ENCODE results near the gene EFCAB11.

The EFCAB11 gene

GRCh38 chr14:89983375-89983774 is 28.8 kb upstream of the EFCAB11 start:
- 100% methylated on average over 2 of the region's 2 CpGs for WGBS, 2 experiments (ENCODE audit: insufficient coverage in 2 of 2)
- Histone ChIP-seq H3K27ac (ENCODE audit: low read depth, low read length, severe bottlenecking) (no peak overlapping the region), H3K36me3 (ENCODE audit: control insufficient read depth, insufficient read depth, low read length) (peaks cover 92% of the 10 kb centered on the region), H3K9me3 (ENCODE audit: control insufficient read depth, low read length) (no peaks in the 10 kb centered on the region), H3K4me3 (ENCODE audit: extremely low read depth, insufficient read depth, low read length, poor library complexity, severe bottlenecking) (no peak overlapping the region), H3K4me1 (ENCODE audit: control insufficient read depth, insufficient read depth, low read length, poor library complexity, severe bottlenecking) (no peaks in the 10 kb centered on the region)

GRCh38 chr14:89978656-89979055 is 24.1 kb upstream of the EFCAB11 start:
- H3K36me3 ChIP-seq (ENCODE audit: control insufficient read depth, insufficient read depth, low read length): peaks cover 85% of the 10 kb centered on the region
- no peak overlapping the region for H3K4me3 ChIP-seq (ENCODE audit: extremely low read depth, insufficient read depth, low read length, poor library complexity, severe bottlenecking)
- no CpG with 5 or more reads among the region's 4 CpGs for WGBS, 2 experiments (ENCODE audit: insufficient coverage in 2 of 2)
- no peaks in the 10 kb centered on the region for H3K4me1 ChIP-seq (ENCODE audit: control insufficient read depth, insufficient read depth, low read length, poor library complexity, severe bottlenecking)
- no peak overlapping the region for H3K27ac ChIP-seq (ENCODE audit: low read depth, low read length, severe bottlenecking)
- no peaks in the 10 kb centered on the region for H3K9me3 ChIP-seq (ENCODE audit: control insufficient read depth, low read length)

- 92 to 97% methylated on average over 2 to 4 of the region's 4 CpGs for WGBS, 2 experiments (ENCODE audit: insufficient coverage in 2 of 2)
- H3K4me1 ChIP-seq (ENCODE audit: control insufficient read depth, insufficient read depth, low read length, poor library complexity, severe bottlenecking): no peaks in the 10 kb centered on the region
- H3K9me3 ChIP-seq (ENCODE audit: control insufficient read depth, low read length): no peaks in the 10 kb centered on the region
- H3K4me3 ChIP-seq (ENCODE audit: extremely low read depth, insufficient read depth, low read length, poor library complexity, severe bottlenecking): no peak overlapping the region
- H3K36me3 ChIP-seq (ENCODE audit: control insufficient read depth, insufficient read depth, low read length): peaks cover 85% of the 10 kb centered on the region
- no peak overlapping the region for H3K27ac ChIP-seq (ENCODE audit: low read depth, low read length, severe bottlenecking)
These were observed 23.1 kb upstream of the EFCAB11 start for GRCh38 chr14:89977668-89978067.

GRCh38 chr14:89973234-89973823 is 18.8 kb upstream of the EFCAB11 start:
- no peaks in the 10 kb centered on the region for H3K4me1 ChIP-seq (ENCODE audit: control insufficient read depth, insufficient read depth, low read length, poor library complexity, severe bottlenecking)
- no peak overlapping the region for H3K4me3 ChIP-seq (ENCODE audit: extremely low read depth, insufficient read depth, low read length, poor library complexity, severe bottlenecking)
- no peaks in the 10 kb centered on the region for H3K9me3 ChIP-seq (ENCODE audit: control insufficient read depth, low read length)
- H3K36me3 ChIP-seq (ENCODE audit: control insufficient read depth, insufficient read depth, low read length): peaks cover 78% of the 10 kb centered on the region
- no peak overlapping the region for H3K27ac ChIP-seq (ENCODE audit: low read depth, low read length, severe bottlenecking)
- WGBS, 2 experiments (ENCODE audit: insufficient coverage in 2 of 2): 48 to 67% methylated on average over 4 to 6 of the region's 7 CpGs

- peaks cover 81% of the 10 kb centered on the region for H3K36me3 ChIP-seq (ENCODE audit: control insufficient read depth, insufficient read depth, low read length)
- no peak overlapping the region for H3K27ac ChIP-seq (ENCODE audit: low read depth, low read length, severe bottlenecking)
- H3K4me3 ChIP-seq (ENCODE audit: extremely low read depth, insufficient read depth, low read length, poor library complexity, severe bottlenecking): no peak overlapping the region
- H3K9me3 ChIP-seq (ENCODE audit: control insufficient read depth, low read length): no peaks in the 10 kb centered on the region
- WGBS, 2 experiments (ENCODE audit: insufficient coverage in 2 of 2): no CpG with 5 or more reads among the region's 1 CpG
- H3K4me1 ChIP-seq (ENCODE audit: control insufficient read depth, insufficient read depth, low read length, poor library complexity, severe bottlenecking): no peaks in the 10 kb centered on the region
These were observed 11.3 kb upstream of the EFCAB11 start for GRCh38 chr14:89965839-89966238.

GRCh38 chr14:89963288-89963978 is 8.9 kb upstream of the EFCAB11 start:
- no peak overlapping the region for H3K27ac ChIP-seq (ENCODE audit: low read depth, low read length, severe bottlenecking)
- H3K4me1 ChIP-seq (ENCODE audit: control insufficient read depth, insufficient read depth, low read length, poor library complexity, severe bottlenecking): no peaks in the 10 kb centered on the region
- no peak overlapping the region for H3K4me3 ChIP-seq (ENCODE audit: extremely low read depth, insufficient read depth, low read length, poor library complexity, severe bottlenecking)
- 92 to 94% methylated on average over 7 to 8 of the region's 10 CpGs for WGBS, 2 experiments (ENCODE audit: insufficient coverage in 2 of 2)
- no peaks in the 10 kb centered on the region for H3K9me3 ChIP-seq (ENCODE audit: control insufficient read depth, low read length)
- H3K36me3 ChIP-seq (ENCODE audit: control insufficient read depth, insufficient read depth, low read length): peaks cover 82% of the 10 kb centered on the region

- 75 to 88% methylated on average over 3 of the region's 3 CpGs for WGBS, 2 experiments (ENCODE audit: insufficient coverage in 2 of 2)
- no peak overlapping the region for H3K27ac ChIP-seq (ENCODE audit: low read depth, low read length, severe bottlenecking)
- no peaks in the 10 kb centered on the region for H3K9me3 ChIP-seq (ENCODE audit: control insufficient read depth, low read length)
- no peak overlapping the region for H3K4me3 ChIP-seq (ENCODE audit: extremely low read depth, insufficient read depth, low read length, poor library complexity, severe bottlenecking)
- no peaks in the 10 kb centered on the region for H3K4me1 ChIP-seq (ENCODE audit: control insufficient read depth, insufficient read depth, low read length, poor library complexity, severe bottlenecking)
- peaks cover 74% of the 10 kb centered on the region for H3K36me3 ChIP-seq (ENCODE audit: control insufficient read depth, insufficient read depth, low read length)
These were observed 6.4 kb upstream of the EFCAB11 start for GRCh38 chr14:89960914-89961313.

- WGBS, 2 experiments (ENCODE audit: insufficient coverage in 2 of 2): 100% methylated on average over 1 of the region's 3 CpGs
- Histone ChIP-seq H3K27ac (ENCODE audit: low read depth, low read length, severe bottlenecking) (no peak overlapping the region), H3K4me1 (ENCODE audit: control insufficient read depth, insufficient read depth, low read length, poor library complexity, severe bottlenecking) (peaks cover 3% of the 10 kb centered on the region), H3K9me3 (ENCODE audit: control insufficient read depth, low read length) (no peaks in the 10 kb centered on the region), H3K4me3 (ENCODE audit: extremely low read depth, insufficient read depth, low read length, poor library complexity, severe bottlenecking) (no peak overlapping the region), H3K36me3 (ENCODE audit: control insufficient read depth, insufficient read depth, low read length) (peaks cover 66% of the 10 kb centered on the region)
These were observed 5.4 kb upstream of the EFCAB11 start for GRCh38 chr14:89959853-89960445.

GRCh38 chr14:89958966-89959365 is 4.4 kb upstream of the EFCAB11 start:
- peaks cover 3% of the 10 kb centered on the region for H3K4me1 ChIP-seq (ENCODE audit: control insufficient read depth, insufficient read depth, low read length, poor library complexity, severe bottlenecking)
- H3K9me3 ChIP-seq (ENCODE audit: control insufficient read depth, low read length): no peaks in the 10 kb centered on the region
- peaks cover 58% of the 10 kb centered on the region for H3K36me3 ChIP-seq (ENCODE audit: control insufficient read depth, insufficient read depth, low read length)
- no peak overlapping the region for H3K4me3 ChIP-seq (ENCODE audit: extremely low read depth, insufficient read depth, low read length, poor library complexity, severe bottlenecking)
- WGBS, 2 experiments (ENCODE audit: insufficient coverage in 2 of 2): 83% methylated on average over 1 of the region's 1 CpG; no CpG with 5 or more reads in 1 of the 2 experiments
- H3K27ac ChIP-seq (ENCODE audit: low read depth, low read length, severe bottlenecking): no peak overlapping the region

- Histone ChIP-seq H3K36me3 (ENCODE audit: control insufficient read depth, insufficient read depth, low read length) (peaks cover 46% of the 10 kb centered on the region), H3K4me3 (ENCODE audit: extremely low read depth, insufficient read depth, low read length, poor library complexity, severe bottlenecking) (no peak overlapping the region), H3K27ac (ENCODE audit: low read depth, low read length, severe bottlenecking) (no peak overlapping the region), H3K4me1 (ENCODE audit: control insufficient read depth, insufficient read depth, low read length, poor library complexity, severe bottlenecking) (peaks cover 3% of the 10 kb centered on the region), H3K9me3 (ENCODE audit: control insufficient read depth, low read length) (no peaks in the 10 kb centered on the region)
- 90 to 92% methylated on average over 7 to 8 of the region's 8 CpGs for WGBS, 2 experiments (ENCODE audit: insufficient coverage in 2 of 2)
These were observed 3.3 kb upstream of the EFCAB11 start for GRCh38 chr14:89957791-89958190.

- no CpG with 5 or more reads among the region's 1 CpG for WGBS, 2 experiments (ENCODE audit: insufficient coverage in 2 of 2)
These were observed 2.8 kb upstream of the EFCAB11 start for GRCh38 chr14:89957376-89957775.

More at GRCh38 chr14:89957376-89957775, 2.8 kb upstream of the EFCAB11 start:
- Histone ChIP-seq H3K4me3 (ENCODE audit: extremely low read depth, insufficient read depth, low read length, poor library complexity, severe bottlenecking) (peak overlapping the region; percentile 85), H3K9me3 (ENCODE audit: control insufficient read depth, low read length) (no peaks in the 10 kb centered on the region), H3K27ac (ENCODE audit: low read depth, low read length, severe bottlenecking) (no peak overlapping the region), H3K4me1 (ENCODE audit: control insufficient read depth, insufficient read depth, low read length, poor library complexity, severe bottlenecking) (peaks cover 3% of the 10 kb centered on the region), H3K36me3 (ENCODE audit: control insufficient read depth, insufficient read depth, low read length) (peaks cover 42% of the 10 kb centered on the region)
